ENCODE data around the gene SMIM1.

SMIM1 gene

GRCh38 chr1:3775490-3776230 lies 3.1 kb downstream of the SMIM1 start:
- in situ Hi-C loops (cut with MboI; ENCODE audit: low sequenced_read_pairs), result no loop called here

- in situ Hi-C loops (cut with MboI; ENCODE audit: low sequenced_read_pairs), result no loop called here
Observed at GRCh38 chr1:3776231-3776961, 3.8 kb downstream of the SMIM1 start.

GRCh38 chr1:3777078-3777547 lies 4.6 kb downstream of the SMIM1 start:
- in situ Hi-C loops (cut with MboI; ENCODE audit: low sequenced_read_pairs), result no loop called here

GRCh38 chr1:3777647-3778589 lies 5.4 kb downstream of the SMIM1 start:
- in situ Hi-C loops (cut with MboI; ENCODE audit: low sequenced_read_pairs), result no loop called here

- in situ Hi-C loops (cut with MboI; ENCODE audit: low sequenced_read_pairs), result no loop called here
Observed at GRCh38 chr1:3778590-3779264, 6.2 kb downstream of the SMIM1 start.

GRCh38 chr1:3779265-3779911 lies 6.8 kb downstream of the SMIM1 start:
- in situ Hi-C loops (cut with MboI; ENCODE audit: low sequenced_read_pairs), result no loop called here

GRCh38 chr1:3779912-3780416 lies 7.4 kb downstream of the SMIM1 start:
- in situ Hi-C loops (cut with MboI; ENCODE audit: low sequenced_read_pairs), result no loop called here

GRCh38 chr1:3780901-3781300 lies 8.4 kb downstream of the SMIM1 start:
- in situ Hi-C loops (cut with MboI; ENCODE audit: low sequenced_read_pairs), result no loop called here

- in situ Hi-C loops (cut with MboI; ENCODE audit: low sequenced_read_pairs), result no loop called here
Observed at GRCh38 chr1:3783651-3784474, 11.3 kb downstream of the SMIM1 start.

- in situ Hi-C loops (cut with MboI; ENCODE audit: low sequenced_read_pairs), result no loop called here
Observed at GRCh38 chr1:3785045-3785444, 12.5 kb downstream of the SMIM1 start.

- in situ Hi-C loops (cut with MboI; ENCODE audit: low sequenced_read_pairs), result no loop called here
Observed at GRCh38 chr1:3785456-3786157, 13.1 kb downstream of the SMIM1 start.

- in situ Hi-C loops (cut with MboI; ENCODE audit: low sequenced_read_pairs), result no loop called here
Observed at GRCh38 chr1:3786468-3787348, 14.2 kb downstream of the SMIM1 start.

GRCh38 chr1:3787349-3787715 lies 14.8 kb downstream of the SMIM1 start:
- in situ Hi-C loops (cut with MboI; ENCODE audit: low sequenced_read_pairs), result no loop called here

GRCh38 chr1:3787745-3788605 lies 15.4 kb downstream of the SMIM1 start:
- in situ Hi-C loops (cut with MboI; ENCODE audit: low sequenced_read_pairs), result no loop called here

GRCh38 chr1:3788756-3789420 lies 16.3 kb downstream of the SMIM1 start:
- in situ Hi-C loops (cut with MboI; ENCODE audit: low sequenced_read_pairs), result no loop called here
